AG09309 (cell line): ENCODE results near the gene PTPN1.

ENCODE experiments used
- DNase-seq: peaks from one replicate; pipeline ENCODE4 v3.0.0-alpha.2; 2010; ENCODE audit warnings: low read depth
- H3K4me3 ChIP-seq: 2 replicates; pipeline ENCODE4 v1.5.1; 2011; ENCODE audit warnings: mild to moderate bottlenecking, low read depth, low read length, moderate library complexity; ENCODE audit not compliant: control insufficient read depth
- CTCF ChIP-seq: IDR thresholded peaks from 2 replicates; pipeline ENCODE4 v1.5.1; 2011; ENCODE audit warnings: mild to moderate bottlenecking, low read depth, low read length, inconsistent platforms; ENCODE audit not compliant: insufficient read depth, control insufficient read depth; ENCODE audit errors: missing control alignments

Gene PTPN1

GRCh38 chr20:50493881-50494253 lies 16.3 kb upstream of the PTPN1 start:
- DNase-seq, result no peak
- H3K4me3 ChIP-seq, result no peak overlapping the region
- TF ChIP-seq CTCF, result no peak

GRCh38 chr20:50494428-50494827 lies 15.8 kb upstream of the PTPN1 start:
- H3K4me3 ChIP-seq, result no peak overlapping the region
- DNase-seq, result no peak
- TF ChIP-seq CTCF, result no peak

- no peak for DNase-seq
- TF ChIP-seq CTCF, result no peak
- no peak overlapping the region for H3K4me3 ChIP-seq
Measured at GRCh38 chr20:50496773-50497385, 13.3 kb upstream of the PTPN1 start.

GRCh38 chr20:50498071-50498776 lies 12.0 kb upstream of the PTPN1 start:
- H3K4me3 ChIP-seq, result no peak overlapping the region
- no peak for TF ChIP-seq CTCF
- DNase-seq, result no peak

GRCh38 chr20:50499938-50500337 lies 10.2 kb upstream of the PTPN1 start:
- no peak for TF ChIP-seq CTCF
- H3K4me3 ChIP-seq, result no peak overlapping the region
- no peak for DNase-seq

GRCh38 chr20:50501972-50502745 lies 8.0 kb upstream of the PTPN1 start:
- no peak for TF ChIP-seq CTCF
- H3K4me3 ChIP-seq, result no peak overlapping the region
- no peak for DNase-seq
